A549 (cell line): ENCODE measurements around the gene NFE2L3.

ENCODE experiments used
- POLR2A ChIP-seq: IDR thresholded peaks from 2 replicates; pipeline ENCODE4 v1.6.1; 2012; ENCODE audit warnings: mild to moderate bottlenecking, low read length
- RFX5 ChIP-seq: fragments of 450-650 bp; IDR thresholded peaks from 2 replicates; pipeline ENCODE4 v1.7.1; 2014; ENCODE audit warnings: antibody characterized with exemption, mild to moderate bottlenecking, moderate library complexity
- SREBF2 ChIP-seq: fragments of 450-650 bp; IDR thresholded peaks from 2 replicates; pipeline ENCODE4 v1.6.1; 2014; ENCODE audit warnings: mild to moderate bottlenecking, moderate library complexity
- TF ChIP-seq, protein P1 (sequence below): fragments of >200 bp; sonication (Bioruptor Twin); formaldehyde crosslinking; IDR thresholded peaks from 3 replicates; pipeline ENCODE4 v1.5.1; 2016
- TF ChIP-seq, protein P2 (sequence below): fragments of 450-650 bp; IDR thresholded peaks from 2 replicates; pipeline ENCODE4 v1.6.1; 2014; ENCODE audit warnings: antibody characterized with exemption
- TF ChIP-seq, protein P3 (sequence below): IDR thresholded peaks from 2 replicates; pipeline ENCODE4 v1.6.1; 2012

DNA sequence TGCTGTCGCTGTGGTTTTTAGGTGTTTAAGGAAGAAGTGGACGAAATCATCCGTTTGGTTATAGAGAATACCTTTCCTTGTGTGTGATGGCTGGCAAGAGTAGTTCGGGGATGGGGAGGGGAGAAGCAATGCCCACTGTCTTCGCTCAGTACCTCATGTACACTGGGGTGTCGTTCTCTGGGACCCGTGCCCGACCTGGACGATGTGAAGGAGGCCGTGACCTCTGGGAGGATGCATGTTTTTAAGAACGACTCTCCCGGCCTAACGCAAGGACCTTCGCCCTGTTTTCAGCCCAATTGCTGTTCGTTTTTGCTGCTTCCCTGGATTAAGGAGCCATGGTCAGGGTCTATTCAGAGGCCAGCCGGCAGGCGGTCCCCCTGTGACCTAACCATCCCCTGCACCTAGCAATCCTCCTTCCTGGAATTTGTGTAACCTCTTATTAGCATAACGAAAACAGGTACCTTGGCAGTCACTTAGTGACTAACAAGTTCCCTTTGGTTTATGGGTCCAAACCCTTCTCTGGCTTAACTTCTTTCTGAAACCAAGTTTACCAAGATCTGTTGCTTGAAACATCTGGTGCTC, 1.3 kb downstream of the NFE2L3 start:
- TF ChIP-seq RFX5: no peak
- TF ChIP-seq SREBF2: no peak
- TF ChIP-seq, protein P1, sequence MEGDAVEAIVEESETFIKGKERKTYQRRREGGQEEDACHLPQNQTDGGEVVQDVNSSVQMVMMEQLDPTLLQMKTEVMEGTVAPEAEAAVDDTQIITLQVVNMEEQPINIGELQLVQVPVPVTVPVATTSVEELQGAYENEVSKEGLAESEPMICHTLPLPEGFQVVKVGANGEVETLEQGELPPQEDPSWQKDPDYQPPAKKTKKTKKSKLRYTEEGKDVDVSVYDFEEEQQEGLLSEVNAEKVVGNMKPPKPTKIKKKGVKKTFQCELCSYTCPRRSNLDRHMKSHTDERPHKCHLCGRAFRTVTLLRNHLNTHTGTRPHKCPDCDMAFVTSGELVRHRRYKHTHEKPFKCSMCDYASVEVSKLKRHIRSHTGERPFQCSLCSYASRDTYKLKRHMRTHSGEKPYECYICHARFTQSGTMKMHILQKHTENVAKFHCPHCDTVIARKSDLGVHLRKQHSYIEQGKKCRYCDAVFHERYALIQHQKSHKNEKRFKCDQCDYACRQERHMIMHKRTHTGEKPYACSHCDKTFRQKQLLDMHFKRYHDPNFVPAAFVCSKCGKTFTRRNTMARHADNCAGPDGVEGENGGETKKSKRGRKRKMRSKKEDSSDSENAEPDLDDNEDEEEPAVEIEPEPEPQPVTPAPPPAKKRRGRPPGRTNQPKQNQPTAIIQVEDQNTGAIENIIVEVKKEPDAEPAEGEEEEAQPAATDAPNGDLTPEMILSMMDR: no peak
- TF ChIP-seq POLR2A: no peak
- TF ChIP-seq, protein P2, sequence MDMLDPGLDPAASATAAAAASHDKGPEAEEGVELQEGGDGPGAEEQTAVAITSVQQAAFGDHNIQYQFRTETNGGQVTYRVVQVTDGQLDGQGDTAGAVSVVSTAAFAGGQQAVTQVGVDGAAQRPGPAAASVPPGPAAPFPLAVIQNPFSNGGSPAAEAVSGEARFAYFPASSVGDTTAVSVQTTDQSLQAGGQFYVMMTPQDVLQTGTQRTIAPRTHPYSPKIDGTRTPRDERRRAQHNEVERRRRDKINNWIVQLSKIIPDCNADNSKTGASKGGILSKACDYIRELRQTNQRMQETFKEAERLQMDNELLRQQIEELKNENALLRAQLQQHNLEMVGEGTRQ: no peak
- TF ChIP-seq, protein P3, sequence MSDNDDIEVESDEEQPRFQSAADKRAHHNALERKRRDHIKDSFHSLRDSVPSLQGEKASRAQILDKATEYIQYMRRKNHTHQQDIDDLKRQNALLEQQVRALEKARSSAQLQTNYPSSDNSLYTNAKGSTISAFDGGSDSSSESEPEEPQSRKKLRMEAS: no peak
